HAP-1 (cell line): ENCODE results near the gene RPTOR.

Experiments
- DNase-seq, 2 experiments: peaks; one replicate each; pipeline ENCODE4 v3.0.0-alpha.2; 2016 to 2020; ENCODE audit warnings: low spot score in 2 of 2
- H3K27me3 ChIP-seq: fragments of 250-450 bp; sonication (Bioruptor Pico); 2 replicates; pipeline ENCODE4 v1.5.1; 2020; ENCODE audit warnings: low read depth, mild to moderate bottlenecking, moderate library complexity
- H3K36me3 ChIP-seq: fragments of 250-450 bp; sonication (Bioruptor Pico); replicated peaks from 2 replicates; pipeline ENCODE4 v1.5.1; 2020; ENCODE audit warnings: mild to moderate bottlenecking
- H3K4me1 ChIP-seq: fragments of 250-450 bp; sonication (Bioruptor Pico); 2 replicates; pipeline ENCODE4 v1.5.1; 2020; ENCODE audit warnings: mild to moderate bottlenecking
- H3K4me3 ChIP-seq: fragments of 250-450 bp; sonication (Bioruptor Pico); 2 replicates; pipeline ENCODE4 v1.5.1; 2020; ENCODE audit warnings: mild to moderate bottlenecking, moderate library complexity
- H3K9me3 ChIP-seq: fragments of 250-450 bp; sonication (Bioruptor Pico); 2 replicates; pipeline ENCODE4 v1.5.1; 2020; ENCODE audit warnings: mild to moderate bottlenecking, moderate library complexity
- in situ Hi-C: fragments of 300-500 bp; cut with MboI; formaldehyde crosslinking; loops from 3 replicates; pipeline ENCODE4 v1.14.3; 2020; ENCODE audit warnings: low sequenced_read_pairs, inconsistent platforms, mixed read lengths

Gene RPTOR

GRCh38 chr17:80712606-80713005, 168.0 kb downstream of the RPTOR start:
- Histone ChIP-seq H3K9me3 (no peaks in the 10 kb centered on the region), H3K36me3 (no peaks in the 10 kb centered on the region; the same call in 1 of the 2 replicates), H3K4me1 (peaks cover 11% of the 10 kb centered on the region), H3K4me3 (no peak overlapping the region), H3K27me3 (no peaks in the 10 kb centered on the region)
- in situ Hi-C loops = no loop called here
- no peak for DNase-seq

GRCh38 chr17:80716986-80717719, 172.5 kb downstream of the RPTOR start:
- Histone ChIP-seq H3K27me3 (no peaks in the 10 kb centered on the region), H3K36me3 (no peaks in the 10 kb centered on the region; the same call in 1 of the 2 replicates), H3K4me3 (no peak overlapping the region), H3K9me3 (no peaks in the 10 kb centered on the region), H3K4me1 (no peaks in the 10 kb centered on the region; the same call in 1 of the 2 replicates)
- in situ Hi-C loops = no loop called here
- DNase-seq = no peak

- DNase-seq = no peak
- no peaks in the 10 kb centered on the region; the same call in 1 of the 2 replicates for H3K4me1 ChIP-seq
- H3K36me3 ChIP-seq = no peaks in the 10 kb centered on the region; the same call in 1 of the 2 replicates
- no peaks in the 10 kb centered on the region for H3K27me3 ChIP-seq
- in situ Hi-C loops = no loop called here
- no peaks in the 10 kb centered on the region for H3K9me3 ChIP-seq
- no peak overlapping the region for H3K4me3 ChIP-seq
These were observed 173.1 kb downstream of the RPTOR start for GRCh38 chr17:80717720-80718083.

- DNase-seq = no peak
- Histone ChIP-seq H3K27me3 (no peaks in the 10 kb centered on the region), H3K4me1 (no peaks in the 10 kb centered on the region; the same call in 1 of the 2 replicates), H3K4me3 (no peak overlapping the region), H3K36me3 (no peaks in the 10 kb centered on the region; the same call in 1 of the 2 replicates), H3K9me3 (no peaks in the 10 kb centered on the region)
- in situ Hi-C loops = no loop called here
These were observed 173.8 kb downstream of the RPTOR start for GRCh38 chr17:80718428-80718827.

- no peak for DNase-seq
- in situ Hi-C loops = no loop called here
- no peaks in the 10 kb centered on the region for H3K9me3 ChIP-seq
- no peaks in the 10 kb centered on the region for H3K27me3 ChIP-seq
- no peaks in the 10 kb centered on the region; the same call in 1 of the 2 replicates for H3K4me1 ChIP-seq
- H3K4me3 ChIP-seq = no peak overlapping the region
- H3K36me3 ChIP-seq = no peaks in the 10 kb centered on the region; the same call in 1 of the 2 replicates
These were observed 174.8 kb downstream of the RPTOR start for GRCh38 chr17:80719449-80719848.

GRCh38 chr17:80720610-80721577, 176.3 kb downstream of the RPTOR start:
- no peak overlapping the region for H3K4me3 ChIP-seq
- H3K27me3 ChIP-seq = no peaks in the 10 kb centered on the region
- DNase-seq = no peak
- H3K36me3 ChIP-seq = no peaks in the 10 kb centered on the region; the same call in 1 of the 2 replicates
- in situ Hi-C loops = no loop called here
- no peaks in the 10 kb centered on the region for H3K9me3 ChIP-seq
- H3K4me1 ChIP-seq = no peaks in the 10 kb centered on the region; the same call in 1 of the 2 replicates

- no peaks in the 10 kb centered on the region; the same call in 1 of the 2 replicates for H3K36me3 ChIP-seq
- H3K9me3 ChIP-seq = no peaks in the 10 kb centered on the region
- no peaks in the 10 kb centered on the region for H3K27me3 ChIP-seq
- H3K4me1 ChIP-seq = peaks cover 3% of the 10 kb centered on the region
- H3K4me3 ChIP-seq = no peak overlapping the region
- in situ Hi-C loops = no loop called here
- DNase-seq = no peak
These were observed 178.0 kb downstream of the RPTOR start for GRCh38 chr17:80722661-80723060.

- no peaks in the 10 kb centered on the region for H3K9me3 ChIP-seq
- in situ Hi-C loops = no loop called here
- peaks cover 13% of the 10 kb centered on the region for H3K4me1 ChIP-seq
- peak in 1 of 2 experiments; percentile 35 for DNase-seq
- H3K4me3 ChIP-seq = no peak overlapping the region
- no peaks in the 10 kb centered on the region for H3K36me3 ChIP-seq
- no peaks in the 10 kb centered on the region for H3K27me3 ChIP-seq
These were observed 180.2 kb downstream of the RPTOR start for GRCh38 chr17:80724775-80725266.

GRCh38 chr17:80725517-80725916, 180.9 kb downstream of the RPTOR start:
- Histone ChIP-seq H3K27me3 (no peaks in the 10 kb centered on the region), H3K9me3 (no peaks in the 10 kb centered on the region), H3K4me1 (peaks cover 13% of the 10 kb centered on the region), H3K36me3 (no peaks in the 10 kb centered on the region), H3K4me3 (no peak overlapping the region)
- in situ Hi-C loops = no loop called here
- no peak for DNase-seq

- in situ Hi-C loops = no loop called here
- Histone ChIP-seq H3K36me3 (no peaks in the 10 kb centered on the region), H3K9me3 (no peaks in the 10 kb centered on the region), H3K4me3 (no peak overlapping the region), H3K27me3 (no peaks in the 10 kb centered on the region), H3K4me1 (peaks cover 13% of the 10 kb centered on the region)
- no peak for DNase-seq
These were observed 182.1 kb downstream of the RPTOR start for GRCh38 chr17:80726558-80727408.

GRCh38 chr17:80727409-80727755, 182.7 kb downstream of the RPTOR start:
- DNase-seq = no peak
- Histone ChIP-seq H3K4me3 (no peak overlapping the region), H3K4me1 (peaks cover 13% of the 10 kb centered on the region), H3K27me3 (no peaks in the 10 kb centered on the region), H3K9me3 (no peaks in the 10 kb centered on the region), H3K36me3 (no peaks in the 10 kb centered on the region)
- in situ Hi-C loops = no loop called here

- no peaks in the 10 kb centered on the region; the same call in 1 of the 2 replicates for H3K36me3 ChIP-seq
- no peaks in the 10 kb centered on the region for H3K9me3 ChIP-seq
- H3K4me1 ChIP-seq = peaks cover 13% of the 10 kb centered on the region
- H3K27me3 ChIP-seq = no peaks in the 10 kb centered on the region
- DNase-seq = no peak
- no peak overlapping the region for H3K4me3 ChIP-seq
- in situ Hi-C loops = no loop called here
These were observed 184.4 kb downstream of the RPTOR start for GRCh38 chr17:80729016-80729415.

GRCh38 chr17:80729761-80730160, 185.1 kb downstream of the RPTOR start:
- DNase-seq = no peak
- Histone ChIP-seq H3K9me3 (no peaks in the 10 kb centered on the region), H3K27me3 (no peaks in the 10 kb centered on the region), H3K4me3 (no peak overlapping the region), H3K36me3 (no peaks in the 10 kb centered on the region; the same call in 1 of the 2 replicates), H3K4me1 (peaks cover 13% of the 10 kb centered on the region)
- in situ Hi-C loops = no loop called here
